HG03045 (cell line): ENCODE results near the gene CARD10.
"Not testable (repeated sequence)": the region's sequence is repeated elsewhere in the genome, so short reads cannot be mapped to it uniquely, and the experiment has no call there.

ENCODE experiments used
- ATAC-seq: cut with Tn5 transposase; IDR thresholded peaks from one replicate; pipeline ENCODE4 v1.9.1; 2021; ENCODE audit warnings: mild to moderate bottlenecking, moderate library complexity; ENCODE audit not compliant: unreplicated experiment

CARD10 gene

GRCh38 chr22:37527081-37527752 lies 8.0 kb upstream of the CARD10 start:
- ATAC-seq = not testable (repeated sequence)

DNA sequence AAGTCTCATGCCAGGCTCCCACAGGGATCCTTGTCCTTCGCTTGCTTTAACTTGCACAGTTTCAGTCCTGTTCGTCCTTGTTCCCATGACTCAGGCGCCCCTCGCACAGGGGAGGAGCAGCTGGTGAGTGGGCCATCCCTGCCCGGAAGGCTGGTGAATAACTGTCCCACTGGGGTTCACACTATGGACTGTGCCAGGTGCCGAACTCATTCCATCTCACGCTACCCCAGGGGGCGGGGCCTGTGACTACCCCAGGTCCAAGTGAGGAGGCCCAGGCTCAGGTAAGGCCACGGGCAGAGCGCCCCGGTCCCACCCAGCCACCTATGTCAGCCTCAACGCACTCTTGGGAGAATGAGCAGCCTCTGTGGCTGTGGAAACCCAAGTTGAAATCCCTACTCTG lies 7.2 kb upstream of the CARD10 start:
- ATAC-seq = no peak

- ATAC-seq = no peak
These were observed 6.6 kb upstream of the CARD10 start for GRCh38 chr22:37525746-37526350.

- no peak for ATAC-seq
These were observed 6.0 kb upstream of the CARD10 start for GRCh38 chr22:37525073-37525745.

GRCh38 chr22:37522482-37522881 lies 3.3 kb upstream of the CARD10 start:
- ATAC-seq = no peak

GRCh38 chr22:37521236-37521739 lies 2.1 kb upstream of the CARD10 start:
- no peak for ATAC-seq

GRCh38 chr22:37520776-37521191 lies 1.6 kb upstream of the CARD10 start:
- no peak for ATAC-seq

DNA sequence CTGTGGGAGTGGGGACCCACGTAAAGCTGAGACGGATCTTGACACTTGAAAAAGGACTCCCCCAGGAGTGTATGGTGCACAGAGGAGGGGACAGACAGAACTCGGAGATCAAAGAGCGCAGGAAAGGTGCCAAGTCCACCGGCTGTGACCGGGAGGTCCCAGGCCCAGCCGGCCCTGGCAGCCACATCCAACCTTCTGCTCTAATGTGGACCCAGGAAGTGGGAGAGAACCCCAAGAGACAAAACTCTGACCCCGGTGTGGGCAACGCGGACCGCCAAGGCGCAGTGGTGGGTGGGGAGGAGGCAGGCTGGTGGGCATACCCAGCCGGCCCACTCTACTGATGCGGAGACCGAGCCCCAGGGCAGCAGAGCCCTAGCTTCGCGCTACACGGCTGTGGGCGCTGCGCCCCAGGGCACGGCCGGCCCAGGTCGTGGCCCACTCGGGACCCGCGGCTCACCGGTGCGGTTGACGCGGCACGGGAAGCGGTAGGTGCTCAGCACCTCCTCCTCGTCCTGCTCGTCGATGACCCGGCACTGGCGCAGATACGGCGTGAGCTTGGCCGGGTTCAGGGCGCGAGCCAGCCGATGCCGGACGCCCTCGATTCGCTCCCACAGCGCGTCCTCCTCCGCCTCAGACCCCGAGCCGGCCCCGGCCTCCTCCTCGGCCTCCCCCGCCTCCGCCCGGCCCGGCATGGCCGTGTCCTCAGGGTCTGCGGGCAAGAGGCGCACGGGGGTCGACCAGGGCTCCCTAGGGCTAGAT lies 527 bp downstream of the CARD10 start:
- no peak for ATAC-seq

DNA sequence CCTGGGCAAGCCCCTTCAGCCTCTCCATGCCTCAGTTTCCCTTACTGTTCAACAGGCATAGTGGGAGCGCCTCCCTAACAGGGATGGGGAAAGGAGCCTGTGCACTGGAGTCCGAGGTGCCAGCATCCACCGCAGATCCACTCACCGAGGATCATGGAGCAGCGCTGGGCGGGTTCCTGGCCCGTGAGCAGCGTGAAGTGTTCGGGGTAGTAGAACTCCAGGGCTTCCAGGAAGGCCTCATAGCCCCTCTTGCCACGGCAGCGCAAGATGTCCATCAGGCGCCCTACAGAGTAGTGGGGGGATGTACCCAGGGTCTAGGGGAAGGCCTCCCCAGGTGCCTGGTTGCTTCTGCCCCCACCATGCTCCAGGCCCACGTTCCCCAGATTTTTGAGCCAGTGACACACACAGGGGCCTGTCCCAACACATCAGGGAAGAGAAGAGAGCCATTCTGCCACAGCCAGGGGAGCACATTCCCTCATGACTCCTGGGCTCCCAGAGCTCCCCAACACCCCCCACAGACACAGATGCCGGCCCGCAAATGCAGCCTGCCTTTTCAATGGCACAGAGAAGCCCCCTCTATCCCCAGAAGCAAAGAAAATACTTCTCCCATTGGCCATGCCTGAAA lies 1.3 kb downstream of the CARD10 start:
- ATAC-seq = no peak

GRCh38 chr22:37516456-37516855 lies 2.8 kb downstream of the CARD10 start:
- ATAC-seq = no peak

DNA sequence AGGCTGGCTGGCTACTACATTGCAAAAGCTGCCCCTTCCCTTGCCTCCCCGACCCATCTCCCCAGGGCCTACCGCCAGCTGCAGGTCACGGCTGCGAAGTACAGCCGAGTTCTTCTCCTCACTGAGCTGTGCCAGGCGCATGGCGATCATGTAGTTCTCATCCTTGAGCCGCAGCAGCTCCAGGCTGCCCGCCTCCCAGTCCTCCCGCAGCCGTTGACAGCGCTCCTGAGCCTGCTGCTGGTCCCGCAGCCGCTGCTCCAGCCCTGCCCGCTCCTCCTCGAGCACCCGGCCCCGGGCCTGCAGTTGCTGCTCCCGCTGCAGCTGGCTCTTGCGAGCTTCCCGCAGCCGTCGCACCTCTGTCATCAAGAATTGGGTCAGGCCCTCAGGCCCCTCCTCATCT lies 3.3 kb downstream of the CARD10 start:
- no peak for ATAC-seq

DNA sequence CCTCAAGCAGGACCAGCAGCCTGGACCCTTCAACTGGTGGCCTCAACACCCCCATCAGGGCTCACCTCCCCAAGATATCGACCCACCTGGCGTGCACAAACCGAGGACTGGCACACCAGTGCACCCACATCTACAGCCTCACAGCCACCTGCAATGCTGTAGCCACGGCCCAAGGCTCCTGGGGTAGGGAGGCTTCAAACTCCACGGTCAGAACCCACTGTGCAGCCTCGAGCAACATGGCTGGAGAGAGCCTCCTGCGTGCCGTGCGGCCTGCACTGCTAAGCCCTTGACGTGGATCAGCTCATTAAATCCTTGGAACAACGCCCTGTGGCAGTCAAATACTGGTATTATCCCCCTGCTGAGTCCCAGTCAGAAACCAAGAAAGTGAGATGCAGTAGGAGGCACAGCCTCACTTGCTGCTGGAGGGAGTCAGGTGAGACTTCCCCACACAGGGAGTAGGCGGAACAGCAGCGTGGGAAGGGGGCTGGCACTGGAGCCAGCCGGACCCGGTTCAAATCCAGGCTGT lies 4.6 kb downstream of the CARD10 start:
- no peak for ATAC-seq

DNA sequence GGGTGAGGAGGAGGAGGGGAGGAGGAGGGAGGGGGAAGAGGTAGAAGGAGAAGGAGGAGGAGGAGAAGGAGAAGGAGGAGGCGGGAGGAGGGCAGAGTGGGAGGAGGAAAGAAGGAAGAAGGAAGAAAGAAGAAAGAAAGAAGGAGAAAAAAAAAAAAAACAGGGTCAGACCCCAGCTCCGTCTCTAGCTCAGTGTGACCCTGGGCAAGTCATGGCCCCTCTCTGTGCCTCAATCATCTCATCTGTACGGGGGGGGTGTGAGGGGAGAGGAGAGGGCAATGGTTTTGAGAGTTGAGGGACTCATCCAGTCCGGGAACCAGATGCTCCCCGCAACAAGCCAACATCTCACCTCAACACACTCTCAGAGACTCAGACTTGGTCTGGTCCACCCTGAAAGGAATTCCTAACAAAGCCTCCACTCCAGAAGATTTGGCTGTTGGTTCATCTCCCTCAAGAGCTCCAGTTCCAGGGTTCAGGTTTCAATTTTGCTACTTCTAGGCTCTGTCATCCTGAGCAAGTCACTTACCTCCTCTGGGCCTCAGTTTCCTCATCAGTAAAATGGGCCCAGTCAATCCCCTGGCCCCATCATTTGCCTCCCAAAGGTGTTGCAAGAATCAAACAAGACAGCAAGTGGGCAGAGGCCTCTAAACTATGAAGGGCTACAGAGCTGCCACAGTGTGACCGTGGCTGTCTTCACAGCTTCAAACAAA lies 7.7 kb downstream of the CARD10 start:
- ATAC-seq = no peak

GRCh38 chr22:37510091-37510490 lies 9.1 kb downstream of the CARD10 start:
- no peak for ATAC-seq

DNA sequence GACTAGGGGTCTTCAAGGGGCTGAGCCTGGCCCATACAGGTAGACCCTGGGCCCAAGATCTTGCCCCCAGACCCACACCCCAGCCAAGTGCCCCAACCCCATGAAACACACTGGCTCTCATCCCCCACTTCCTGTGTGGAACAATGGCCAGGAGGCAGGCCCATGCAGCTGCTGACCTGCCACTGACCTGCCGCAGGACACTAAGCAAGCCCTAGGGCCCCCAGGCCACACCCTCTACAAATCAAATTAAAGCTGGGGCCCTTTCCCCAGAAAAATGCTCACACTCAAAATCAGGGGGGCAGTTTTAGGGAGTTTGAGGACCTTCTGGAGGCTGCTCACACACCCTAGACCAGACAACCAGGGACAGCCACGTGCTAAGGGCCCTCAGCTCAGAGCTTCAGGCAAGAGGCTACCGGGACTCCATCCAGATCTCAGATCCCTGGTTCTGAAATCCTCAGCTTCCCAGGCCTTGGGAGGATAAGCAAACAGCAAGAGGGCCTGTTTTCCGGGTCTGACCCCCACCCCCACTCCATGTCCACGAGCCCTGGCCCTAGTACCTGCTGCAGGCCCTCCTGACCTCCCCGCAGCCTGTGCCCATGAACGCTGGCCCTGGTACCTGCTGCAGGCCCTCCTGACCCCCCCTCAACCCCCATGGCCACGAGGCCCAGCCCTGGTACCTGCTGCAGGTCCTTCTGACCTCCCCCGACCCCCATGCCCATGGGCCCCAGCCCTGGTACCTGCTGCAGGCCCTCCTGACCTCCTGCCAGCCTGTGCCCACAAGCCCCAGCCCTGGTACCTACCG lies 10.0 kb downstream of the CARD10 start:
- ATAC-seq = no peak

GRCh38 chr22:37508431-37508992 lies 10.7 kb downstream of the CARD10 start:
- ATAC-seq = no peak

- no peak for ATAC-seq
These were observed 11.5 kb downstream of the CARD10 start for GRCh38 chr22:37507731-37508130.

DNA sequence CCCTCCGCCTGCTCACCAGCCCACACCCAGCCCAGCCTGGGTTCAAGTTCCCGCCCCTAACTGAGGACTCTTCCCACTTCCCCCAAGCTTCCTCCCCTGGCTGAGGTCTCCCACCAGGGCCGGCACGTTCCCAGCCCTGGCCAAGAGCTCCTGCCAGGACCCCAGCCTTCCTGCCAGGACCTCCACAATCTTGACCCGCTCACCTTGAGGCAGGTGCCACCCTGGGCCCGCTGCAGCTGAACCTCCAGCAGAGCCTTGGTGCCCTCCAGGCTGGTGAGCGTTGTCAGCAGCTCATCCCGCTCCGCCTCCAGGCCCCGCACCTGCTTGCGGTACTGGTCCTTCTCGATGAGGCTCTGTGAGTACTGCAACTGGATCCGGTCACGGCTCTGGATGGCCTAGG lies 13.2 kb downstream of the CARD10 start:
- no peak for ATAC-seq

GRCh38 chr22:37505565-37505964 lies 13.7 kb downstream of the CARD10 start:
- ATAC-seq = no peak
